HK-2 (cell line): ENCODE data around the gene SLC22A12.

Experiments used
- DNase-seq: peaks from one replicate; pipeline ENCODE4 v3.0.0-alpha.2; 2018; ENCODE audit not compliant: unreplicated experiment

Gene SLC22A12

DNA sequence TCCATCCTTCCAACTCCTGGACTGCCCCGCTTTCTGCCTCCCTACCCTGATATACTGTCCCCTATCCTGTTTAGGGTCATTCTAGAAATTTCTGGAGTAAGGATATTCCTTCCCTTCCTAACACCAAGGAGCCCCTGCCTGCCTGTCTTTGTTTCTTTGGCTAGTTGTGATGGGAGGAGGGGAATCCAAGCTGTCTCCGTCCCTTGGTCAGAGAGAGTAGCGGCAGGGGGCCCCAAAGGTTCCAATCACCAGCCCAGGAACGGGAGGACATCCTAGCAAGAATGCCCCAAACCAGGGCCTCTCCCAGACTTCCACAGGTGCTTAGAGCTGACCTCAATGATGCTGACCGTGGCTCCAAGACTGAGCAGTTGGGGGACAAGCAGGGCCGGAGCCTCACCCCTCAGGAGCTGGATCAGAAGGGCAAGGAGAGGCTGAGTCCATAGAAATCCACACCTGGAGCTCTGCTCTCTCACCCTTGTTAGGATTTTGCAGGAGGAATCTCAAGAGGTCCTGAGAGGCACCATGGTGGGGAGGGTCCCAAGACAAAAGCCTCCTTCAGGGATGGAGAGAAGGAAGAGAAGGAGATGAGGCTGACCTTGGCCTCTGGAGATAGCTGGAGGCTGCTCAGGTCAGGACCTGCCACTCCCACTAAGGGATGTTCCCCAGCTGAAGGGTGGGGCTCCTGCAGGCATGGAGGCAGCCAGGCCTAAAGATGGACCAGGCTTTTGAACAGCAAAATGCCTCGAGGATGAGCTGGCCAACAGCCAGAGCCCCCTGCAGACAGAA is 13.6 kb downstream of the SLC22A12 start:
- no peak for DNase-seq

GRCh38 chr11:64605244-64605560 is 14.2 kb downstream of the SLC22A12 start:
- no peak for DNase-seq

- no peak for DNase-seq
These were observed 14.9 kb downstream of the SLC22A12 start for GRCh38 chr11:64605656-64606585.

DNA sequence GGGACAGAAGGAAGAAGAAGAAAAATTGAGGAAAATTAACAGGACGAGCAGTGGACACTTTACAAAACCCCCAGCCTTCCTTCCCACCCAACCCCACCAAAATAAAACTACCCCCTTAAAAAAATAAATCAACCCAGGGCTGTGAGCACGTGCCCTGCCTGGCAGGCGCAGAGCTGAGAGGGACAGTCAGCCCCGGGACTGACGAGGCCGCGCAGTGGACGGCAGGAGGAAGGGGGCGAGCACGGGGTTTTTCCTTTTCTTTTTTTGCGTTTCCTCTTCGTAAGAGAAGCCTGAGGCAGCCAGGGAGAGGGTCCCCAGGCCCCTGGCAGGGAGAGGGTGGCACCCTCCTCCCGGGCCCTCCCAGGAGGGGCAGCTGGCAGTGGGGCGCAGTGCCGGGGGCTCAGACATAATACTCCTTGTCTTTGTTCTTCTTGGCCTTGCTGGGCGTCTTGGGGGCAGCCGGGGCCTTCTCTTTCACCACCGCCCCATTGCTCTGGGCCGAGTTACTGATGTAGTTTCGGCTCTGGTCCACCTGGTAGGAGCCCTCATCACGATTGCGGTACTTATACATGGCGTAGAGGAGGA is 15.9 kb downstream of the SLC22A12 start:
- DNase-seq = no peak

DNA sequence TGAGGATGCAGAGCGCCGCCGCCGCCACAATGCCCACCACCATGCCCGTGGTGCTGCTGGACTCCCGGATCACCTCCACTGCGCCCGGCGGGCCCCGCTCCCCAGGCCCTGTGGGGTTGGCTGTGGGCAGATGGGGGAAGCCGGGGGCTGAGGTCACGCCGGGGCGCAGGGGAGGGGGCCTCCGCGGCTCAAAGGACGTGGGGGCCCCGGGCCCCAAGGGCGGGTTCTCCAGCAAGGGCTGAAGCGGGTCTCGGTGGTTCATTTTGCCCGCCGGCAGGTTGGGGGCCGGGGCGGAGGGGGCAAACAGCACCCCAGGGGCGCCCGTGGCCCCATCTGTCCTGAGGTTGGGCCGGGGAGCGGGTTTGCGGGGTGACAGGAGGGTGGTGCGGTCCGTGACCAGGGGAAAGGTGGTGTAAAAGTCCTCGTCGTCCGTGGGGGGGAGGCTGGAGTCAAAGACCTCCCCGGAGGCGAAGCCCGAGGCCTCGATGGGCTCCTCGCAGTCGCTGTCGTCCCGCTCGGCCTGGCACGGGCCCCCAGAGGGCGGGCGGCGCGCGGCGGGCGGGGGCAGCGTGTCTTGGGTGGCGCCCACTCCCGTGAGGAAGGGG is 16.5 kb downstream of the SLC22A12 start:
- no peak for DNase-seq

DNA sequence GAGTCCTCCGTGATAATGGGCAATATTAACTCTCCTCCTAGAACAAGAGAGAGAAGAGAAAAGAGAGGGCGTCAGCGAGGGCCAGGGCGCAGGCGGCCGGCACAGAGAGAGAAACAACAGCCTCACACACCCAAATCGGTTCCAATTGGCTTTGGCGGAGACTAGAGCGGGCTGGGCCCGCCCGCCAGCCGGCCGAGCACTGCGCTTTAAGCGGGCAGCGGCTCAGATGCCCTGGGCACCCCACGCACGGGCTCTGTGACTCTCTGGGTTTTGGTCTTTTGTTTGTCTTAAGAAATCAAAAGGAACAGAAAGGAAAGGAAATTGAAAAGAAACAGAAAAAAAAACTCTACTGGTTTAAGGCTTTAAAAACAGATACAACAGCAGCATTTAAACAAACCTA is 17.0 kb downstream of the SLC22A12 start:
- DNase-seq = no peak

DNA sequence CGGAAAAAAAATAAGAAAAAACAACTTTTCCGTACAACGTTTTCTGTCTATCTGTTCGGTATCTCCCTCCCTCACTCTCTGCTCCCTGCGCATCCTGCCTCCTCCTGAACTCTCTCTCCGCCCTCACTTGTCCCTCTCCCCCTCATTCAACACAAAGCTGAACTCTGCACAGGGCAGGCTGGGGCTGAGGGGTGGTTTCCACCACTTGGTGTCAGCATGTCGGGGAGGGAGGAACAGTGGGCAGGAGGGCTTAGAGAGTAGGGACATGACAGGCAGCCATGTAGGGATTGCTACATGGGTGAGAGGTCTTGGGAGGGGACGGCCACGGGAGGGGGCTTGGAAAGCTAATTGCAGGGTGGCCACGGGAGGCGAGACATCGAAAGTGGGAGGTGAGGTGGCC is 17.6 kb downstream of the SLC22A12 start:
- no peak for DNase-seq

- no peak for DNase-seq
These were observed 18.5 kb downstream of the SLC22A12 start for GRCh38 chr11:64609436-64610047.

GRCh38 chr11:64610596-64610995 is 19.6 kb downstream of the SLC22A12 start:
- DNase-seq = no peak

- DNase-seq = no peak
These were observed 20.2 kb downstream of the SLC22A12 start for GRCh38 chr11:64611176-64611575.

DNA sequence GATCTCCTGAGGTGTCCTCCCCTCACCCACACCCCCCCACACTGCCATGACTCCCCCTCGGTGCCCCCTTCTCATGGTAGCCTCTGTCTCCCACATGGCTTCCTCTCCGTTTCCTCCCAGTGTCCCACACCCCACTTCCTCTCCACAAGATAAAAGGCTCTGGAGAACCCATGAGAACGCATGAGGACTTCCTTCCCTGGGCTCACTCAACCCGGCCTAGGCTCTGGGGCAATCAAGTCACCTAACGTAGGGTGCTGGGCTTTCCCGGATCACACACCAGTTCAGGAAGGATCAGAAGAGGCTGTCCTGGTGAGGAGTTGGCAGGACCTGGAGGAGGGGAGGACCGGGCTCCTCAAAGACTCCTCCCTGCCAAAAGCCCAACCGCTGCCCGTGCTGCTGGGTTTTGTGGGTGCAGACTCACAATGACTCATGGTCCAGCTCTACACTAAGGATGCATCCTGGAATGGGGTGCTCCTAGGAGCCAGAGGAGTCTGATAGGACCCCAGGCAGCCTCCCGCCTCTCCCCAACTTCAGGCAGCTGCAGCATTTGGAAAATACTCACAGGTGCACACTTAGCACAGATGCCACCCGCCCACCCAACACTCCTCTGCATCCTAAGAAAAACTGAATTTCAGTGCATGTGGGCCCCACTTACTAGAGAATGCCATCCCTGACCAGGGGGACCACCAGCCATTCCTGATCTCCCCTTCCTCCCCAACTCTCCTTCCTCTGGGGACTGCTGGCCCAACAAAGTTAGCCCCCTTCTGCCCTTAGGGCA is 21.0 kb downstream of the SLC22A12 start:
- no peak for DNase-seq

DNA sequence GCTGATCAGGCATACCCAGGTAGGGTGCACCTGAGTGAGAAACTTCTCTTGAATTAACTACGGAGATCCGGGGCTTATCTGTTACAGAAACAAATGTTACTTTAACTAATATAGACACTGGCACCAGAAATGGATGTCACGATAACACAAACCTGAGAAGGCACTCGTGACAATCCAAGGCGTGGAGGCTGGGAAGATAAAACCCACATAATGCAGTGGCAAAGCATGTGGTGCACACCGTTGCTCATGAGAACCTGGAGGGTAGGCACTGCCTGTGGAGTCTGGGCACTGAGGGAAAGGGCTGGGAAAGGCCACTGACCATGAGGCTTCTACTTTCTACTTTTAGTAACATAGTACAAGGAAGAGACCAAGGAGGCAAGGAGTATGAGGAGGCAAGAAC is 22.6 kb downstream of the SLC22A12 start:
- no peak for DNase-seq

DNA sequence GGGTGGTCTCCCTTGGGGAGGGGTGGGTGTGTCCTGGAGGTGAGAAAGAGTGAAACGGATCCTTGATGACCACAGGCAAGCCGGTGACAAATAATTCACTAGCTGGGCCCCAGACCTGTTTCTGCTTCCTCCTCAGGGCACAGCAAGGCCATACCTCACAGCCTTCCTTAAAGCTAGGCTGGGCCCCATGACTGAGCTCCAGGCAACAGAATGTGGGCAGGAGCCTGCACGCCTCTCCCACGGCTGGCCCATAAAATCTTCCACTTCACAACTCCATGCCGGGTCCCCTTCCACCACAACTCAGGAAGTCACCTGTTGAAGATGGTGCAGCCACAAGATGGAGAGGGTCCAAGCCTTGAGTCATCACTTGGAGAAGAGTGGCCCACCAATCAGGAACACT is 23.9 kb downstream of the SLC22A12 start:
- no peak for DNase-seq

GRCh38 chr11:64616817-64617216 is 25.8 kb downstream of the SLC22A12 start:
- no peak for DNase-seq

GRCh38 chr11:64619196-64619595 is 28.2 kb downstream of the SLC22A12 start:
- no peak for DNase-seq

DNA sequence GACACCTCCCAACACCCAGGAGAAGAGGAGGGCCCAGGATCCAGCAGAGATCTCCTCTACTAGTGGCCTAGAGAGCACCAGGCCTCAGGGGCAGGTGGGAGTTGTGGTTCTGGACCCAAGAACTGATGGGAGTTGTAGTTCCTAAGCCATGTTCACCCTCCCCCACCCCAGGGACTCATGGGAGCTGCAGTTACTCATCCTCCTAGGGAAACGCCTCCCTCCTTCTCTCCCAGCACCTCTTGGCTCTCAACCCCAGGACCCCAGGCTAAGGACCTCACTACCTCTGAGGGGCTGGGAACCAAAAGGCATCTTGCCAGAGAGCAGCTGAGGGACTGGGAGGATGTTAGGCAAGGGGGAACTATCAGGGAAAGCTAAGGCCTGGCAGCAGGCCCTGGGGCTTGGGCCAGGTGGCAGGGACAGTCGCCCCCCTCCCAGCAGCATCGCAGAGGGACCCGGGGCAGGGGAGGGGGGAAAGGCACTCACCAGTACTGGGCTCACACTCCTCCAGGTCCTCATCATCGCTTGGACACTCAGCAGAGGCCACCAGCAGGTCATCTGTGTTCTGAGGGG is 28.9 kb downstream of the SLC22A12 start:
- no peak for DNase-seq

DNA sequence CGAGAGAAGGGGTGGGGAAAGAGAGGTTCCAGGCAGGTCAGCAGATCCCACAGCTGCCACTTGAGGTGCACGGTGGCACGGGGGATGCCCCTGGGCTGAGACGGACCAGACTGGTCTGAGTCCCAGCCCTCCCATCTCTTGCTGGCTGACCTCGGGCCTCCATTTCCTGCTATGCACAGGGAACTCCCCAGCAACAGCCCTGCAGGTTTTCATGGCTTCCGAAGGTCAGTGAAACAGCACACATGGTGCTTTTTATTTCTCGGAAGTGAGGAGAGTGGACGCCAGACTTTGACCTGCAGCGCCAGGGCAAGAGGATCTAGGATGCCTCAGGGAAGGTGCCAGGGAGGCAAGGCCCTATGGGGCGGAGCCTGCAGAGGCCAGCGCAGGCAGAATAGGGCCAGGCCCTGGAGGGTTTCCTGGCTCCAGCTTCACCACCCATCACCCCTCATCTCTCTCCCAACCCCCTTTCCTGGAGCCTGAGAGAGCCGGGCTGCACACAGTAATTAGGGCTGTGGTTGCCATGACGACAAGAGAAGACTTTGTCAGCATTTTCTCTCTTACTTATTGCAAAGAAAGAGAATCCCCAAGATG is 29.5 kb downstream of the SLC22A12 start:
- DNase-seq = no peak

DNA sequence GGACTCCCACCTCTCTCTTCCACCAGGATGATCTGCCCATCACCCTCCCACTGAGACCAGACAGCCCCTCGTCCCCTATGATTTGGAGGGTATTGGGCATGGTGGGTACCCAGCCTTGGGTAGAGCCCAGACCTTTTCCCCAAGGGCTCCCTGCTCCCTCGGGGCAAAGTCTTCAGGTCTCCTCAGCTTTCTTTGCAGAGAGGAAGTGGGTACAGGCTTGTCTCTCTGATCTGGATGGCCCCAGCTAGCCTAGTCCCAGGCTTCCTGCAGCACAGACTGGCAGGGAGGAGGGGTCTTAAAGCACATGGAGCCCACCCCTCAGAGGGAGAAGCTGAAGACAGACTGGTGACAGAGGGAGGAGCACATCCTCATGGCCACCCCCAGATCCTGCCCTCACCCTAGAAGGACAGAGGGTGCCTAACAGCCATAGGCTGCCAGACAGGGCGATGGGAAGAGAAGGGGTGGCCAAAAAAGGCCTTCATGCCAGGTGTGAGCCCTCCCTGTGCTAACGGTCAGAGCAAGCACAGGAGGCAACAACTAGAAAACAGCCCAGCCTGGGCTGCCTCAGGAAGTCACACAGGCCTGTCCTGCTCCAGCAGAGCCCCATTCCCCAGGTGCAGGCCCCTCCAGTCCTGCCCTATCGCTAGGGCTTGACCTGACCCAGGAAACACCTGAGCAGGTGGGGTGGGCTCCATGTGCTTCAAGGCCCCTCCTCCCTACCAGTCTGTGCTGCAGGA is 30.4 kb downstream of the SLC22A12 start:
- no peak for DNase-seq

DNA sequence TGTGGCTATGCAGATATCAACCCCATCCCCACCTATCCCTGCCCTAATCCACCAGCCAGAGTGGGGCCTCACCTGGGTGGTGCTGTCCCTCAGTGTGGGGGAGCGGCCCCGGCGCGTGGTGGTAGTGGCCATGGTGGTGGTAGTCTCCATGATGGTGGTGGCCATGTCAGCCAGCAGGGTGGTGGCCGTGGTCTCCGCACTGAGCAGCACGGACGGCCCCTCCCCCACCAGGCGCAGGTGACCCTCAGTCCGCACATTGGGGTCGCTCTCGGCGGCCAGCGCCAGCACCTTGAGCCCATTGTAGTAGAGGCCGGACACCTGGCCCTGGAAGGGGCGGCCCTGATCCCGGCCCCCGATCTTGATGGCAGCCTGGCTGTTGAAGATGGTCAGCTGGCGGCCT is 31.7 kb downstream of the SLC22A12 start:
- DNase-seq = no peak
